Raji (cell line): ENCODE measurements around the gene NRG2.

ENCODE experiments used
- POLR2A ChIP-seq: IDR thresholded peaks from 2 replicates; pipeline ENCODE4 v1.6.1; 2011; ENCODE audit warnings: low read depth, low read length, control low read depth; ENCODE audit not compliant: insufficient read depth

Gene NRG2

DNA sequence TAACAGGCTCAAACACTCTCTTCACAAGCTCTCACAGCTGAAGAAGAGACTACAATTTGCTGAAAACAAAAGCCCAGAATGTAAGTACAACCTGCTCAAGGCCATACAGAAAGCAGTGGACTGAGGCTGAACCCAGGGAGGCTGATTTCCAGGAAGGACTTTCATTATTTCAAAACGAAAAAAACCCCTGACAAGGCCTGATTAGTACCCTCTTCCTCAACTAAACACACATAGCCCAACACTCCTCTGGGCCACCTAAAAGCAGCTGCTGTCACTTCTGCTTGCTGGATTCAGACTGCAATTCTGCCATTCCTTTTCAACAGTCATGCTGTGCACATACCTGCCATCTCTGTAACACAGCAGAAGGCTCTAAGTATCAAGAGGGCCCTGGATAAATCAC, 18.2 kb downstream of the NRG2 start:
- no peak for TF ChIP-seq POLR2A

DNA sequence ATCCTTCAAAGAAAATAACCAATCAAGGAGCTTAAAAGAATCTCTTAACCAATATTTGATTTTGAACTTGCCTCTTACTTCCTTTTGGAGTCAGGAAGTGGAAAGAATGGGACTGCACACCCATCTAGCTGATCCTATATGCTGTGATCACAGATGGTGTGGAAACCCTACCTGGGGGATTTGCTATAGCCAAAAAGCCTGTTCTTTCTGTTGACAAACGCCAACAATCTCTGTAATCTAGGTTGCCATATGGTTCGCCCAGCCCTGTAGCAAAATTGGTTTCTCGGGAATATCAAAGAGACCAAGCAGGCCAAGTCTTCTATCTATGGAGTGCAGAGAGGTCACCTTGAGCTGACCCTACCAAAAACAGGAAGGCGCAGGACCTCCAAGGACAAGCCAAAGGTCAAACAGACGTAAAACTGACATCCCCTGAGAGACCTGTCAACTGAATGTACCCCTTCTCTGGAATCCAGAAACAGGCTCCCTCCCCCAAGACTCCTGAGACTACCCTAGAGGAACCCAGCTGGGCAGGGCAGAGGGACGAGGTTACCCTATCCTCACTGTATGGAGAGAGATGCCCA, 19.4 kb downstream of the NRG2 start:
- no peak for TF ChIP-seq POLR2A

GRCh38 chr5:140020601-140021177, 22.4 kb downstream of the NRG2 start:
- no peak for TF ChIP-seq POLR2A

DNA sequence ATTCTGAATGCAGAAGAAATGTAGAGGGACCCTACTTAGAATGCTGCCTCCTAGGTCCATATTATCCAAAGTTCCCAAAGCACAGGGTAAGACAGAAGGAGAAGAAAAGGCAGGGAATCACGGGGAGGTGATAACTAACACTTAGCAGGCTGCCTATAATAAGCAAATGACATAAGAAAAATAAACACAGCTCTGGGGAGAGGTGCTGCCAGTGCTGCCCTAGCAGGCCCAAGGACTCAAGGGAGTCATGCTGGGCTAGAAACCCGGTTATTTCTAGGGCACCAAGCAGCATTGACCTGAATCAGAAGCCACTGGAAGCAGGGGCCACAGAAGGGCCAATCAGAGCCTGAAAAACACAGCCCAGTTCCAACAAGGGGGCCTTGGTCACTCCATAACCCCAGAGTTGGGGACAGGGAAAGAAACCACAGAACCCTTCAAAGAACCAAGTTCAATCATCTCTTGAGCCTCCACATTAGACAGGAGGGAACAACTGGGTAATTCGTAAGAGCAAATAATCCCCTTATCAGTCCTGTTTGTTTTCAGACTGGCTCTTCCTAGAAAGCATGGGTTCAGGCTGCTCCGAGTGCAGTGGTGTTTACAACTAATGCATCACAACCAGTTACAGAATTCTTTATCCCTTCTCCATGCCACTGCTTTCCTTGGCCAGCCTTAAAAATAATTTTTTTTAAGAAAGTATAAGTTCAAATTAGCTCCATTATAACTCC, 24.0 kb downstream of the NRG2 start:
- TF ChIP-seq POLR2A = no peak

- no peak for TF ChIP-seq POLR2A
Measured at GRCh38 chr5:140018517-140018916, 24.6 kb downstream of the NRG2 start.

GRCh38 chr5:140018096-140018481, 25.0 kb downstream of the NRG2 start:
- no peak for TF ChIP-seq POLR2A

GRCh38 chr5:140017397-140018095, 25.6 kb downstream of the NRG2 start:
- no peak for TF ChIP-seq POLR2A

DNA sequence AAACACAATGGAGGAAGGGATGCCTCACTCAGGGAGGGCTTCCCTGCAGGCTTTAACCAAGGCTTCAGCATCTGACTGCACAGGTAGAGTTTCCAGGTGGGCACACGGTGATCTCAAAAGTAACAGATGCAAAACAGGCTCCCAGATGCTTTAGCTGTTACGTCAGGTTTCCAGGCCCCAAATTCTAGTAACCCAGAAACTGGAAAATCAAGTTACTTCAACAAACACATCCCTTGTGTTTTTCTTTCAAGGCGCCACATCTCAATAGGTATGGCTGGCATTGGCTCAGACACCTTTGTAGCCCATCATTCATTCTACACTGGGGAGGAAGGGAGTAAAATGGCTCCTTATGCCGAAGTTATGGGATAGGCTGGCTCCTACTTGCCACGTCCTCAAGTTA, 27.4 kb downstream of the NRG2 start:
- TF ChIP-seq POLR2A = no peak

DNA sequence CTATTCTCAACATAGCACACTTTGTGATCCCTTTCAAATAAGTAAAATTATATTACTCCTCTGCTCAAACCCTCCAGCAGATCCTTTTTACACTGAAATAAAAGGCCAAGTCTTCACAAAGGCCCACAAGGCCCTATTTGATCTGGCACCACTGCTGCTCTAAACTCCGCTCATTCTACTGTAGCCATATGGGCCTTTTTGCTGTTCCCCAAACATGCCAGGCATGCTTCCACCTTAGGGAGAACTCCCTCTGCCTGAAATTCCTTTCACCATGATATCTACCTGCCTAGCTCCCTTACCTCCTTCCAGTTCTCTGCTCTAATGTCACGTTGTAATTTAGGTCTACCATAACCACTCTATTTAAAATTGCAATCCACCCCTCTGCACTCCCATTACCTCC, 28.3 kb downstream of the NRG2 start:
- TF ChIP-seq POLR2A = no peak

- TF ChIP-seq POLR2A = no peak
Measured at GRCh38 chr5:140013536-140013935, 29.6 kb downstream of the NRG2 start.

DNA sequence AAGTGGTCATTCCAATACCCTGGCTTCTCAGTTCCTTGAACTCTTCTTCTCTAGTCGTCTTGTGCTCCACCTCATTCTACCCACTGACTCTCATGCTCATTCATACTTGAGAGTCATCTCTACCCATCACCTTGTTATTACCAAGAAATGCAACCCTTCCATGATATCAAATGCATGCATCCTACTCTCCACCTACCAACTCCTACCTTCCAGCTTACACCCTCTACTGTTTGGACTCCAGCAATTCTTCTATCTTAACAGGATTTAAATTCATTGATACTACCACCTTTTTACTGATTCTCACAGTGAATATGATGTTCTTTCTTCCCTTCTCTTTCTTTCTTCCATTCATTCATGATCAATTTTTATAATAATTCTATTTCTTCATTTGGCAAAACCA, 30.7 kb downstream of the NRG2 start:
- no peak for TF ChIP-seq POLR2A

DNA sequence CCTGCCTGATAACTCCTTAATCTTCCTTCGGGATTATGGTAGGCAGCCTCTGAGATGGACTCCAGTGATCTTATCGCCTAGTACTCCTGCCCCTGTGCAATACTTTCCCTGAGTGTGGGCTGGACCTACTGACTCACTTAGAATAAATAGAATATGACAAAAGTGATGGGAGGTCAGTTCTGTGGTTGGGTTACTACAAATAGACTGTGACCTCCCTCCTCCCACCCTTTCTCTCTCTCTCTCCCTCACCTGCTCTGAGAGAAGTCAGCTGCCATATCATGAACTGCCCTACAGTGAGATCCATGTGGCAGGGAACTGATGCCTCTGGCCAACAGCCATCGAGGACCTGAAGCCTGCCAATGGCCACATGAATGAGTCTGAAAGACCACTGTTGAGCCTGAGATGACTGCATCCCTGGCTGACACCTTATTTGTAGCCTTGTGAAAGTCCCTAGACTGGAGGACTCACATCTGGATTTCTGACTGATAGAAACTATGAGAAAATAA, 31.7 kb downstream of the NRG2 start:
- TF ChIP-seq POLR2A = no peak

DNA sequence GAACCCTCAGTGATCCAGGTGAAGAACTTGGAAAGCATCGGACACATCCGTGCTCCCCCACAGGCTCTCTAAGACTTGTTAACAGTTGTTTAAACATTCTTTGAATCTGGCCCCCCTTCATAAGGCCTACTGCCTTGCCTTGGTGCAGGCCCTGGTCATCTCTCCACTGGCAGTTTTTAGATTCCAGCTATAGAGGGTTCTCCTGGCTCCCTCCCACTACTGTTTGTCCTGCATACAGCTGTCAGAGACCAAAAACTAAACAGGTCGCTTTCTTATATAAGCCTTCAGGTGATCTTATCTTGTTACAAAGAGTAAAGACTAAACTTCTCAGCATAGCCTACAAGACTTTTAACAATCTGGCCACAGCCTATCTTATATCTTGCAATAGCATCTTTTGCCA, 32.3 kb downstream of the NRG2 start:
- TF ChIP-seq POLR2A = no peak

DNA sequence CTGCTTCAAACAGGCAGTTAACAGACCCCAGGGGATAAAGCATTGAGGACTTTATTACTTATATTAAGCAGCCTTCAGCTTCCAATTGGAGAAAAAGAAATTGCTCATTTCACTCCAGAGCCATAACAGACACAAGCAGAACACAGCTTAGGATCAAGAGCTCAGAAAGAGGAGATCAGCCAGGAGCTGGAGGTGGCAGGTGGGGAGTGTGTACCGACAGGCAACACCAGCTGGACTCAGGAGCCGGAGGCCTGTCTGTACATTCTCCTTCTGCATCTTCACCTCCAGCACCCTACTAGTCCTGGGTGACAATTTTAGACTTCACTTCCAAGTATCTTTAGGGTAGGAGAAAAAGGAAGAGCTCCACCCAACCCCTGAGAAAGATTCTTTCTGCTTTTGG, 35.8 kb downstream of the NRG2 start:
- no peak for TF ChIP-seq POLR2A

DNA sequence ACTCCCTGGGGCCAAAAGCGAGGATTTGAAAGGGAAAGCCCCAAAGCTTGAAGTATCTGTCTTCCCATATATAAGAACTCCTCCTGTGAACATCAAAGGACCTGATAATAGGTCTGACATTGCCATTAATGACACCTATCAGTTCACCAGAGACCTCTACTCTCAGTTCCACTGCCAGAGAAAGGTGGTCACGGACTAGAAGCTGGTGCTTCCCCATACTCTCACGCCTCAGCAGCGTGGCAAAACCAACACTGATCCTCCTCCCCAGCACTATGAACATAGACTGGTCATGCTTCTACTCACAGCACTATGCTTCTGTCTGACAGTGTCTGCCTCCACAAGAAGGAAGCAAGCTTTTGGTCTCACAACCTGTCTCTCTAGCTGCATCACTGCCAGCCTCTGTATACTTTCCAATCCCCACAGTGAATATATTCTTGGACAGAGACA, 37.9 kb downstream of the NRG2 start:
- no peak for TF ChIP-seq POLR2A

- no peak for TF ChIP-seq POLR2A
Measured at GRCh38 chr5:140004174-140004573, 38.9 kb downstream of the NRG2 start.
